Measurements from ENCODE around the gene ANKRD63.

The ANKRD63 gene

DNA sequence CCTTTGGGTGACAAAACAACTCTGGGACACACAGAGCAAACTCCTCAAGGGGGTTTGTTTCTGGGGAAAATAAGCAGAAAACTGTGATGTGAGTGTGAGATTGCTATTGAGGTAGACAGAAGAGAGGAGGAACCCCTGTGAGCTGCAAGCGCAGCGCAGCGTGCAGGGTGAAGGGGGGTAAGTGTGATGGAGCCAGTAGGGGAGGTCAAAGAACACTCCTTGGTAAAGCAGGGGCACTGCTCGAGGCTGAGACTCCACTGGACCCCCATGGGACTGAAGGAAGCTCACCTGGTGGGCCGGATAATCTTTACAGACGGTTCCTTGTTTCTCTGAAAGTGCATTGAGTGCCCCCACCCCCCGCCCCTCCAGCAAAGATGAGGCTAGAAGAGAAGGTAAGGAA lies 48.2 kb upstream of the ANKRD63 start:
- no peak for TF ChIP-seq EZH2phosphoT487 (IDR thresholded peaks at IDR 0.05; ENCODE audit: borderline replicate concordance, low read length)
- no peaks in the 10 kb centered on the region for H3K9me3 ChIP-seq (ENCODE audit: control insufficient read depth, insufficient read depth, low read length)
- H3K4me3 ChIP-seq (ENCODE audit: low read length): no peak overlapping the region
- H4K20me1 ChIP-seq (ENCODE audit: control insufficient read depth, insufficient read depth, low read depth, low read length): no peaks in the 10 kb centered on the region
- H3K27me3 ChIP-seq (ENCODE audit: control insufficient read depth, low read length): no peaks in the 10 kb centered on the region
- H3K79me2 ChIP-seq (ENCODE audit: control insufficient read depth, low read length): no peaks in the 10 kb centered on the region
- no peaks in the 10 kb centered on the region for H3K36me3 ChIP-seq (ENCODE audit: control insufficient read depth, low read length)
- no peaks in the 10 kb centered on the region for H3F3A ChIP-seq (ENCODE audit: control insufficient read depth, insufficient read depth)
- no peak overlapping the region for H3K27ac ChIP-seq (ENCODE audit: low read depth, low read length)
- H3K9me2 ChIP-seq (replicated peaks; ENCODE audit: control insufficient read depth, low read length): no peaks in the 10 kb centered on the region
- peaks cover 14% of the 10 kb centered on the region for H3K4me1 ChIP-seq (ENCODE audit: control insufficient read depth, low read length)
- H3K4me2 ChIP-seq (ENCODE audit: low read length): no peak overlapping the region

DNA sequence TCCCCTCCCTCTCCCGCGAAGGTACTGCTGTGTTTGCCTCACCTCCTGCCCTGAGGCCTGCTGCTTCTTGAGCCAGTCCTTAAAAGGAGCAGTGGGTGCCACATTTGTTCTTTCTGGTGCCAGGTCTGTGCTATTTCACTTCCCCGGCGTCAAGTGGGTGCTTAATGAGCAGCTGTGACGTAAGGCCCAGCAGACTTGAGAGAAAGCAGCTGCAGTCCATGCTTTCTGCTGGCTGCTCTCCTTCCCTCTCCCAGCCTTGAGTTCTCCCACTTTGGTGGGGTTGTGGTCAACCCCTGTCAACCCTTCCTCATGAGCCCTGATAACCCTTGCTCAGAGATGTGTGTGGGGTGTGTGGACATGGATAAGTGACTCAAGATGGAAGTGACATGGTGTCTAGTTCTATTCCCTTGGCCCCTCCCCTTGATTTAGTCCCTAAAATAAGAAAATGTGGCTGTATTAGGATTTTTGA lies 47.5 kb upstream of the ANKRD63 start:
- H3K4me1 ChIP-seq (ENCODE audit: control insufficient read depth, low read length): peaks cover 20% of the 10 kb centered on the region
- no peak overlapping the region for H3K27ac ChIP-seq (ENCODE audit: low read depth, low read length)
- no peaks in the 10 kb centered on the region for H3K9me3 ChIP-seq (ENCODE audit: control insufficient read depth, insufficient read depth, low read length)
- H3F3A ChIP-seq (ENCODE audit: control insufficient read depth, insufficient read depth): peaks cover 3% of the 10 kb centered on the region; the same call in 1 of the 2 replicates
- no peaks in the 10 kb centered on the region for H3K27me3 ChIP-seq (ENCODE audit: control insufficient read depth, low read length)
- H3K79me2 ChIP-seq (ENCODE audit: control insufficient read depth, low read length): no peaks in the 10 kb centered on the region
- no peaks in the 10 kb centered on the region for H4K20me1 ChIP-seq (ENCODE audit: control insufficient read depth, insufficient read depth, low read depth, low read length)
- TF ChIP-seq EZH2phosphoT487 (IDR thresholded peaks at IDR 0.05; ENCODE audit: borderline replicate concordance, low read length): no peak
- TF ChIP-seq, protein P1, sequence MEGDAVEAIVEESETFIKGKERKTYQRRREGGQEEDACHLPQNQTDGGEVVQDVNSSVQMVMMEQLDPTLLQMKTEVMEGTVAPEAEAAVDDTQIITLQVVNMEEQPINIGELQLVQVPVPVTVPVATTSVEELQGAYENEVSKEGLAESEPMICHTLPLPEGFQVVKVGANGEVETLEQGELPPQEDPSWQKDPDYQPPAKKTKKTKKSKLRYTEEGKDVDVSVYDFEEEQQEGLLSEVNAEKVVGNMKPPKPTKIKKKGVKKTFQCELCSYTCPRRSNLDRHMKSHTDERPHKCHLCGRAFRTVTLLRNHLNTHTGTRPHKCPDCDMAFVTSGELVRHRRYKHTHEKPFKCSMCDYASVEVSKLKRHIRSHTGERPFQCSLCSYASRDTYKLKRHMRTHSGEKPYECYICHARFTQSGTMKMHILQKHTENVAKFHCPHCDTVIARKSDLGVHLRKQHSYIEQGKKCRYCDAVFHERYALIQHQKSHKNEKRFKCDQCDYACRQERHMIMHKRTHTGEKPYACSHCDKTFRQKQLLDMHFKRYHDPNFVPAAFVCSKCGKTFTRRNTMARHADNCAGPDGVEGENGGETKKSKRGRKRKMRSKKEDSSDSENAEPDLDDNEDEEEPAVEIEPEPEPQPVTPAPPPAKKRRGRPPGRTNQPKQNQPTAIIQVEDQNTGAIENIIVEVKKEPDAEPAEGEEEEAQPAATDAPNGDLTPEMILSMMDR (IDR thresholded peaks at IDR 0.05; ENCODE audit: low read depth, low read length, poor library complexity, severe bottlenecking): no peak
- no peak overlapping the region for H3K4me3 ChIP-seq (ENCODE audit: low read length)
- H3K9me2 ChIP-seq (replicated peaks; ENCODE audit: control insufficient read depth, low read length): no peaks in the 10 kb centered on the region
- no peak overlapping the region for H3K4me2 ChIP-seq (ENCODE audit: low read length)
- H3K36me3 ChIP-seq (ENCODE audit: control insufficient read depth, low read length): no peaks in the 10 kb centered on the region

GRCh38 chr15:40329804-40330203 lies 46.9 kb upstream of the ANKRD63 start:
- H3K4me2 ChIP-seq (ENCODE audit: low read length): no peak overlapping the region
- H3K27ac ChIP-seq (ENCODE audit: low read depth, low read length): no peak overlapping the region
- H3K36me3 ChIP-seq (ENCODE audit: control insufficient read depth, low read length): no peaks in the 10 kb centered on the region
- H3F3A ChIP-seq (ENCODE audit: control insufficient read depth, insufficient read depth): peaks cover 7% of the 10 kb centered on the region; the same call in 1 of the 2 replicates
- TF ChIP-seq, protein P1 (IDR thresholded peaks at IDR 0.05; ENCODE audit: low read depth, low read length, poor library complexity, severe bottlenecking): no peak
- TF ChIP-seq EZH2phosphoT487 (IDR thresholded peaks at IDR 0.05; ENCODE audit: borderline replicate concordance, low read length): no peak
- peaks cover 26% of the 10 kb centered on the region for H3K4me1 ChIP-seq (ENCODE audit: control insufficient read depth, low read length)
- no peaks in the 10 kb centered on the region for H4K20me1 ChIP-seq (ENCODE audit: control insufficient read depth, insufficient read depth, low read depth, low read length)
- no peaks in the 10 kb centered on the region for H3K9me2 ChIP-seq (replicated peaks; ENCODE audit: control insufficient read depth, low read length)
- no peak overlapping the region for H3K4me3 ChIP-seq (ENCODE audit: low read length)
- H3K9me3 ChIP-seq (ENCODE audit: control insufficient read depth, insufficient read depth, low read length): no peaks in the 10 kb centered on the region
- H3K27me3 ChIP-seq (ENCODE audit: control insufficient read depth, low read length): peaks cover 4% of the 10 kb centered on the region; the same call in 1 of the 2 replicates
- no peaks in the 10 kb centered on the region for H3K79me2 ChIP-seq (ENCODE audit: control insufficient read depth, low read length)

GRCh38 chr15:40328751-40329150 lies 45.9 kb upstream of the ANKRD63 start:
- Histone ChIP-seq H3K36me3 (ENCODE audit: control insufficient read depth, low read length) (no peaks in the 10 kb centered on the region), H3K9me2 (replicated peaks; ENCODE audit: control insufficient read depth, low read length) (no peaks in the 10 kb centered on the region), H3K27me3 (ENCODE audit: control insufficient read depth, low read length) (peaks cover 6% of the 10 kb centered on the region; the same call in 1 of the 2 replicates), H4K20me1 (ENCODE audit: control insufficient read depth, insufficient read depth, low read depth, low read length) (no peaks in the 10 kb centered on the region), H3K27ac (ENCODE audit: low read depth, low read length) (no peak overlapping the region), H3F3A (ENCODE audit: control insufficient read depth, insufficient read depth) (peaks cover 7% of the 10 kb centered on the region; the same call in 1 of the 2 replicates), H3K79me2 (ENCODE audit: control insufficient read depth, low read length) (no peaks in the 10 kb centered on the region), H3K4me2 (ENCODE audit: low read length) (no peak overlapping the region), H3K9me3 (ENCODE audit: control insufficient read depth, insufficient read depth, low read length) (no peaks in the 10 kb centered on the region), H3K4me3 (ENCODE audit: low read length) (no peak overlapping the region), H3K4me1 (ENCODE audit: control insufficient read depth, low read length) (peaks cover 21% of the 10 kb centered on the region)
- TF ChIP-seq, protein P1 (IDR thresholded peaks at IDR 0.05; ENCODE audit: low read depth, low read length, poor library complexity, severe bottlenecking): no peak
